ENCODE data around the gene CYP2C19.

GRCh38 chr10:94890264-94891022, 128.0 kb downstream of the CYP2C19 start:
- TF ChIP-seq CTCF (conservative IDR thresholded peaks at IDR 0.05), result no peak
- TF ChIP-seq ZFX (IDR thresholded peaks at IDR 0.05), result no peak

Data from C4-2B (cell line).